Measurements from ENCODE around the gene ERN1.

GRCh38 chr17:63991611-63992010 lies 138.3 kb downstream of the ERN1 start:
- no peak for TF ChIP-seq CTCF (IDR thresholded peaks at IDR 0.05)
- no peak for TF ChIP-seq POLR2A (IDR thresholded peaks at IDR 0.05)

All from Peyer's patch (tissue), 4 donors.